NCI-H187 treated with DMSO at 0.1 percent for 48 hours (cell line): ENCODE measurements around the gene NACA.

ENCODE experiments used
- DNase-seq: peaks from one replicate; lab custom pipeline; 2025; lab: John Stamatoyannopoulos, UW

Gene NACA

DNA sequence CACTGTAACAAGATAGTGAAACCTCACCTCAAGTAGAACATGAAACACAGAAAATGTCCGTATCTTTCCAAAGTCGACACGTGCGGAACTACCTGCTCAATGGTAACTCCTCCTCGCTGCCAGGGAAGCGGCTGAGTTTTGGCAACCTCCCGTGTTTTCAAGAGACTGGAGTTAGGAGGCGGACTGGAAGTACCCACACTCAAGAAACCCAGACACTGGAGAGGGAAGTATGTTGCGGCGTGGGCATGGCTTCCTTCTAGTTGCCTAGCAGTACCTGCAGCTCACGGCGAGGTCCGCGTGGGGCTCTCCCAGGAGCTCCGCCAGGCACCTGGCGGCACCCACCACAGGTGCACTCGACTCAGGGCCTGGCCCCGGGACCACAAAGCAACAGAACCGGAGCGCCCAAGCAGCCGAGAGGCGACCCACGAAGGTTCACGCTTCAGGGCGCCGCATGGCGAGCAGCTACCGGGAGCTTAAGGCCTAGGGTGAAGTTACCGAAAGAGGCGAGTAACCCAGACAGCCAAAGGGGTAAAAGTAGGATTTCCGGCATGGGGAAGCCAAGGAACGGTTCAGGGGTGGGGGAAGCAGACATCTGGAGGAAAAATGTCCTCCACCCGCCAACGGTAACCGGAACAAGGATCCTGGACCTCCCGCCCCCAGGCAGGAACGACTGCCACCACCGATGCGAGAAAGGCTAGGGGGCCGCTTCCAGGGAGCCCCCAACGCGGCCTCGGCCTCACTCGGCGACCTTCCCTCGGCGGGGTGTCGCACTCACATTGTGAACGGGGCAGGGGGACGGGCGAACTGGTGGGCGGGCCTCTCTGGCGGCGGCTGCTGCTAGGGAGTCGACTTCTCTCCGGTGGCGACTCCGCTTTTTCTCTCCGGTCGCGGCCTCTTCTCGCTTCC is 37.6 kb downstream of the NACA start:
- peak; percentile 7 for DNase-seq

- DNase-seq, result no peak
Observed at GRCh38 chr12:56684745-56685359, 40.2 kb downstream of the NACA start.

DNA sequence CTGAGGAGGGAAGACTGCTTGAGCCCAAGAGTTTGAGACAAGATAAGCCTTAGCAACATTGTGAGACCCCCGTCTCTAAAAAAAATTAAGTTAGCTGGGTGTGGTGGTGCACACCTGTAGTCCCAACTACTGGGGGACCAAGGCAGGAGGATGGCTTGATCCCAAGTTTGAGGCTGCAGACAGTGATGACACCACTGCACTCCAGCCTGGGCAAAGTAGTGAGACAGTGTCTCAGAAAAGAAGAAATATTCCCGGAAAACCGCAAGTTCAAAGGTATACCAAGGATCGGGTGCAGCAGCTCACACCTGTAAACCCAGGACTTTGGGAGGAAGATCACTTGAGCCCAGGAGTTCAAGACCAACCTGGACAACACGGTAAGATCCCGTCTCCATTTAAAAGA is 42.8 kb downstream of the NACA start:
- no peak for DNase-seq

DNA sequence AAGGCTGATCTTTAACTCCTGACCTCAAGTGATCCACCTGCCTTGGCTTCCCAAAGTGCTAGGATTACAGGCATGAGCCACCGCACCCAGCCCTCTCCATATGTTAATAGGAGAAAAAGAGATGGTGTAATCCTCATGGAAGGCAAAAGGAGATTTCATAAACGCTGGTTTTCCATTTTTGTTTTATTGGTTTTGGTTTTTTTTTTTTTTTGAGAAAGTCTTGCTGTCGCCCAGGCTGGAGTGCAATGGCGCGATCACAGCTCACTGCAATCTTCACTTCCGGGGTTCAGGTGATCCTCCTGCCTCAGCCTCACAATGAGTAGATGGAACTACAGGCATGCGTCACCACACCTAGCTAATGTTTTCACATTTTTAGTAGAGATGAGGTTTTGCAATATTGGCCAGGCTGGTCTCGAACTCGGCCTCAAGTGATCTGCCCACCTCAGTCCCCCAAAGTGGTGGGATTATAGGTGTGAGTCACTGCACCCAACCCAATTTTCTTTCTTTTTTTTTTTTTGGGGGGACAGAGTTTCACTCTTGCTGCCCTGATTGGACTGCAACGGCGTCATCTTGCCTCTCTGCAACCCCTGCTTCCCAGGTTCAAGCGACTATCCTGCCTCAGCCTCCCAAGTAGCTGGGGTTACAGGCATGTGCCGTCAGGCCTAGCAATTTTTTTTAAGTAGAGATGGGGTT is 45.1 kb downstream of the NACA start:
- DNase-seq, result no peak

DNA sequence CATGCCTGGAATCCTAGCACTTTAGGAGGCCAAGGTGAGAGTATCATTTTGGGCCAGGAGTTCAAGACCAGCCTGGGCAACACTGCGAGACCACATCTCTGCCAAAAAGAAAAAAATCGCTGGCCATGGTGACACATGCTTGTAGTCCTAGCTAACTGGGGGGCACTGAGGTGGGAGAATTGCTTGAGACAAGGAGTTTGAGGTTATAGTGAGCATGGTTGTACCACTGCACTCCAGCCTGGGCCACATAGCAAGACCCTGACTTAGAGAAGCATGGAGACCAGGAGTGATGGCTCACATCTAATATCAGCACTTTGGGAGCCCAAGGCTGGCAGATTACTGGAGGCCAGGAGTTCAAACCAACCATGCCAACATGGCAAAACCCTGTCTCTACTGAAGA is 46.2 kb downstream of the NACA start:
- no peak for DNase-seq

DNA sequence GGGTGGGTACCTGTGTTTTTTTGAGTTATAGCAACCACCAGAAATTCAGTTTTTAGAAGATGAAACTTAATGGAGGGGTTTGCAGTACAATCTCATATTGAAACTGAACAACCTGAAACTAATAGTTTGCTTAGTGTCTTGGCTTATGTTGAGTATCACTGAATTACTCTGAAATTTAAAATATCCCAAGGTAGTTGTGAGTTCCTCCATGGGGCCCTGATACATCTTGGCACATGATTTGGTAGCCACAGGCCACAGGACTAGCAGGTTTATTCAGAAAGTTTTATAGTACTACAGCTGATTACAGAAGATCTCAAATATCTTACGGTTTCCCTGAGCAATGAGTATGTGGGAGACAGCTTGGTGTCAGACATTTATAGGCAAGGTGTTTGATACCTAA is 47.4 kb downstream of the NACA start:
- no peak for DNase-seq

DNA sequence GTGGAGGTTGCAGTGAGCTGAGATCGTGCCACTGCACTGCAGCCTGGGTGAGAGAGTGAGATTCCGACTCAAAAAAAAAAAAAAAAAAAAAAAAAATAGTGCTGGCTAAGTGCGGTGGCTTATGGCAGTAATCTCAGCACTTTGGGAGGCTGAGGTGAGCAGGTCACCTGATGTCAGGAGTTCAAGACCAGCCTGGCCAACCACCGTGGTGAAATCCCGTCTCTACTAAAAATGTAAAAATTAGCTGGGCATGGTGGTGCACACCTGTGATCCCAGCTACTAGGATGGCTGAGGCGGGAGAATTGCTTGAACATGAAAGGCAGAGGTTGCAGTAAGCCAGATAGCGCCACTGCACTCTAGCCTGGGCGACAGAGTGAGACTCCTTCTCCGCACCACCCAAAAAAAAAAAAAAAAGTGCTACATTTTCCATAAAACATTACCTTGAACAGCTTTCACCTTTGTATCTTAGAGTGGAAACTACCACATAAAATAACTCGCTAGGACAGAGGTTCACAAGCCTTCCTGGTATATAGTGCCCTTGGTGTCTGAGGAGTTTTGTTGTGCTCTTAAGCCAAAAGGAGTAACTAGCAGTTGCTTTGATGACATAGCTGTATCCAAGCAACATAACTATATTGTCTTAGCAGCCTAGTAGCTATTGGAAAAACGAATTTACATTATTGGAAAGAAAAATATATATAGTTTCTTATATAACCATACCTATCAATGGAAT is 48.1 kb downstream of the NACA start:
- no peak for DNase-seq

DNA sequence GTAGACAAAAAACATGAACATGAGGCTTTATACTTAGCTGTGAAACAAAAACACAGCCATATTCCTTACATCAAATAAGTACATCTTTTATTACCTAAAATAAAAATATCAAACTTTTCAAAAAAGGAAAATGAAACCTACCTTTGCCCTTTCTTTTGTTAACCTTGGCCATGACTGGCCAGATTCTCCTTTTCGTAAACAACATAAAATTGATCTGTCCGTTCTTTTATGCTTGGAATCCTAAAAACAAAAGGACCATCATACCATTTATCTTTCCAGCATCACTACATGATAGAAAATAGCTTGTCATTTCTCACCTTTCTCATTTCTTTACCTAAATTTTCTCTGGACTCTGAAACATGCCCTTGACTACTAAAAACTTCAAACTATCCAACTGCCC is 53.5 kb downstream of the NACA start:
- no peak for DNase-seq

- DNase-seq, result no peak
Observed at GRCh38 chr12:56670836-56671235, 54.3 kb downstream of the NACA start.

DNA sequence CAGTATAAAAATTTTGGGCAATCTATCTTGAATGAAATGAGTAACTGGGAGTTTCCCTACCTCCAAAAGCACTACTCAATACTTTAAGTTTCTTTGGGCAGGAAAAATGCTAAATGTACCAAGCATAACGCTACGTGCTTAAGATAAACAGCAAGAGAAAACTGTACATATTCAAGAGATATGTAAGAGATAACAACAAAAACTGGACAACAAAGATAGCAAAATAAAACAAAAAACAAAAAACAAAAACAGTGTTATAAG is 57.0 kb downstream of the NACA start:
- no peak for DNase-seq
